ENCODE results near the gene C10orf120.

C10orf120 gene

DNA sequence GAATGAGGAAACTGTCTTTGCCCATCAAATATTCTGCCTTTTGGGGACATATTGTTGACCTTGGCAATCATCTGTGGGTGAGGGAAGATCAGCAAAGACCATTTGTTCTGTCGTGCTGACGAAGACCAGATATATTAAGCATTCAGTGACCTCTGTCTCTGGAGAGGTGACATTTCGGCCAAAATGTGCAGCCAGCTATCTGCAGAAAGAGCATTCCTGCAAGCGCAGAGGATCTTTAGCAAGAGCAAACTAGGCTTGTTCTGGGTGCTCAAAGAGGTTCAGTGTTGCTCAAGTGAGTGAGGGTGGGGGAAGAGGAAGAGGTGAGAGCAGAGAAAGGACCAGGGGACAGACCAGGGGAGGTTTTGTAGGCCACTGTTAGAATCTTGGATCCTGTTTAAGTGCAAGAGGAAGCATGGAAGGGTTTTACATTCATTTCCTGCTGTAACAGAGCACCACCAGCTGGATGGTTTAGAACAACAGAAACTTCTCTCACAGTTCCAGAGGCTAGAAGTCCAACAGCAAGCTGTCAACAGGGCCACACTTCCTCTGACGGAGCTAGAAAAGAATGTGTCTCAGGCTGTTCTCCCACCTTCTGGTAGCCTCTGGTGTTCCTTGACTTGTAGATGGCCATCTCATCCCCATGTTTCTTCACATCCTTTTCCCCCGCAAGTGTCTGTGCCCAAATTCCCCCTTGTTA, 11.2 kb downstream of the C10orf120 start:
- no peak for TF ChIP-seq POLR2A (IDR thresholded peaks at IDR 0.05; ENCODE audit: low read depth, low read length)
- no peak for FAIRE-seq
- no peak for DNase-seq (ENCODE audit: insufficient read length, low spot score)

DNA sequence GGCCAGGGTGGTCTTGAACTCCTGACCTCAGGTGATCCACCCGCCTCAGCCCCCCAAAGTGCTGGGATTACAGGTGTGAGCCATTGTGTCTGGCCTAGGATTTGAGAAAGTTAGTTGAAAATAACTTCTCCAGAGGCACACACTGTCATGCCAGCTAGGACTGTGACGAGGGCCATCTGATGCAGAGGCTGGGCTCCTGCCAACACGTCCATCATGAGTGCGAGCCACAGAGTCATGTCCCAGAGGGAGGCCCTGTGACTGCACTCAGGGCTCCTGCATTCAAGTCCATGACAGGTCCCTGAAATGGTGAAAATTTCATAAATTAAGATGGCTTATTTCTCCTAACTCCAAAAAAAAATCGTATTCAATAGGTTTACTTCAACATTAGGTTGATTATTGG, 17.1 kb downstream of the C10orf120 start:
- no peak for DNase-seq (ENCODE audit: insufficient read length, low spot score)
- TF ChIP-seq POLR2A (IDR thresholded peaks at IDR 0.05; ENCODE audit: low read depth, low read length) = no peak
- no peak for FAIRE-seq

DNA sequence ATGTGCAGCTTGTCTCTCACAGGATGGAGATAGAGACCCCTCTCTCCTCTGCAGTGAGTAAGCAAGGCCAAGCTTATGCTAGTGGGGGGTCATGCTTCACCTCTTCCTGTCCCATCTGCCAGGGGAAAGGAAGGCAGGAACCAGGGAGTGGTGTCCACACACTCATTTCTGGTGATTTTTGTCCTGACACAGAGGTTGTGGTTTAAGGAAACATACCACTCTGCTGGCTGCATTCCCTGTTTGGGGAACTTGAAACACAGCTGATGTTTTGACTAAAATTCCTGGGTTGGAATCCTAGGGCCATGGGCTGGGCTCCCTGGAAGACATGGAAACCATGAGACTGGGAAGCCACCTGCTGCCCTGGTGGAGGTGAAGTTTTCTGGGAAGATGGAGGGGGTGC, 21.4 kb downstream of the C10orf120 start:
- TF ChIP-seq POLR2A (IDR thresholded peaks at IDR 0.05; ENCODE audit: low read depth, low read length) = no peak
- DNase-seq (ENCODE audit: insufficient read length, low spot score) (no peak), FAIRE-seq (no peak)

DNA sequence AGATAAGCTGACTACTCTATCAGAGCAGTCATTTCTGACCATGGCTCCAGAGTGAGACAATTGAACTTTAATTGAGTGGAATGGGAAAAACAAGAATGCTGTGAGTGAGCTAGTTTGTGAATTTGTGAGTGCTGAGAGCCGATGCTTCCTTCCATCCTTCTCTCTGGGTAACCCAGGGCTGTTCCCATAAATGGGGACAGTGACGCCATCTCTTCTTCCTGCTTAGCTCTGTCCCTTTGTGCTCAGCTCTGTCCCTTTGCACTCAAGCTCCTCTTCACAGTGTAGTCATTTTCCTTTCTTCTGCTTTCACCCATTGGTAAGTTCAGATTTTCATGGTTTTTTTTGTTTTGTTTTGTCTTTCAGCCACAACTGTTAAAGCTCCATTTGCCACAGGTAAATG, 24.4 kb downstream of the C10orf120 start:
- DNase-seq (ENCODE audit: insufficient read length, low spot score) (no peak), FAIRE-seq (no peak)
- no peak for TF ChIP-seq POLR2A (IDR thresholded peaks at IDR 0.05; ENCODE audit: low read depth, low read length)

DNA sequence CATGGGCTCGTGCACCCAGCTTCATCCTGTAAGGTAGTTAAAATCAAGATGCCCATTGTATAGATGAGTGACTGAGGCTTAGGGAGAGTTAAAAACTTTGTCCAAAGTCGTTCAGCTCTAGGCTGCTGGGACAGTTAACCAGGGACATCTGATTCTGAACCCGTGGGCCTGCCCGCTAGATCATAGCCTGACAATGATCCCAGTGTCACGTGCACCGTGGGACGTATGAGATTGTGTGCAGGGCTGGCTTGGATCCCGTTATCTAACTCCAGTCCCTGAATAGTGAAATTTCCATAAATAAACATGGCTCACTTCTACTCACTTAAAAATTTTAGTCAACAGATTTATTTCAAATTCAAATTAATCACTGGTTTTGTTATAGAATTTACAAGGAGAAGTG, 24.9 kb downstream of the C10orf120 start:
- no peak for FAIRE-seq
- no peak for TF ChIP-seq POLR2A (IDR thresholded peaks at IDR 0.05; ENCODE audit: low read depth, low read length)
- DNase-seq (ENCODE audit: insufficient read length, low spot score) = no peak

DNA sequence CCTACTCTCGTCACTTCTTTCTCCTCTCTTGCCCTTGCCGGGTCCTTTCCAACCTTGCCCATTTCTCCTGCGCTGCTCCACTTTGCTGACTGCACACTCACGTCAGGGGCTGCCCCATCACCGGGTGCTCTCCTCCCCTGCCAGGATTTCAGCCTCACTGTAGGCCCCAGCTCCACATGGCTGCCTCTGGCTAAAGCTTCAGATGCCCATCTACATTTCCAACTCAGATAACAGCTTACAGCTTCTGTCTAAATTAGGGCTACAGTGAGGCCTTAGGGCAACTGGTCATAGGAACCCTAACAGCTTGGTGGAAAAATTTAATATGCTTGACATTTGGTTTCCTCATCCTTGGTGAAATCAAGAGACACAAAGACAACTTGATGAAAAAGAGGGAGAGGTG, 25.9 kb downstream of the C10orf120 start:
- FAIRE-seq (no peak), DNase-seq (ENCODE audit: insufficient read length, low spot score) (no peak)
- no peak for TF ChIP-seq POLR2A (IDR thresholded peaks at IDR 0.05; ENCODE audit: low read depth, low read length)

DNA sequence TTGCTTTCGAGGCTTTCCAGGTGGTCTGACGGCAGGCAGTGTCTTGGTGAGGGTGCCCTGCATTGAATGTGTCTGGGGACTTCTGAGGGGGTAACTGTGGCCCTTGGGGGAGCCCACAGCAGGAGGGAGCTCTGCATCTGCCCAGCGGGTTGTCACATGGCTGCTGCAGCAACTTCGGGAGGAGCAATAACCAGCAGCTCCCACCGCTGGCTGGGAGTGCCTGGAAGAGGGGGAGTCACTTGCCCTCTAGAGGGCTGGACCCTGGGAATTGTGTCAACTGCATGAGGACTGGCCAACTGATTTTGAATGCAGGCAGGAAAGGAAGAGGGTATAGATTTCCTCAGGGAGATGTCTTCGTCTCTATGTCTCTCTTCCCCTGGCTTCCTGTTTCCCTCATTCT, 26.4 kb downstream of the C10orf120 start:
- TF ChIP-seq POLR2A (IDR thresholded peaks at IDR 0.05; ENCODE audit: low read depth, low read length) = no peak
- DNase-seq (ENCODE audit: insufficient read length, low spot score) = no peak
- no peak for FAIRE-seq

DNA sequence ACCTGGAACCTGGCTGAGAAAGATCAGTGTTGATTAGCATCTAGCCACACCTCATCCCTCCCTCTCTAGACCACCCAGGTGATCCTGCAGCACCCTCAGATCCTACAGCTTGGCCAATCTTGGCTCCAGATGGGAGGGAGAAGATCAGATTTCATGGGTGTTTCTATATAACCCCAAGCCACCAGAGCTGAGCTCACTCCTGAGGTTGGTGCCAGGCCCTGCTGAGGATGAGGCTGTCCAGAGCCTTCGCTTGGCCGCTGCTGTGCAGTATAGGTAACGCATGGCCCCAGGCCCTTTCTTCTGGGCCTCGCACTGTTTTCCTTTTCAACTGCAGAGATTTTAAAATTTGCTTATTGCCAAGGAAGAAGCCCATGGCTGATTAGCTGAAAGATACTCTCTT, 27.0 kb downstream of the C10orf120 start:
- no peak for FAIRE-seq
- DNase-seq (ENCODE audit: insufficient read length, low spot score) = no peak
- TF ChIP-seq POLR2A (IDR thresholded peaks at IDR 0.05; ENCODE audit: low read depth, low read length) = no peak

DNA sequence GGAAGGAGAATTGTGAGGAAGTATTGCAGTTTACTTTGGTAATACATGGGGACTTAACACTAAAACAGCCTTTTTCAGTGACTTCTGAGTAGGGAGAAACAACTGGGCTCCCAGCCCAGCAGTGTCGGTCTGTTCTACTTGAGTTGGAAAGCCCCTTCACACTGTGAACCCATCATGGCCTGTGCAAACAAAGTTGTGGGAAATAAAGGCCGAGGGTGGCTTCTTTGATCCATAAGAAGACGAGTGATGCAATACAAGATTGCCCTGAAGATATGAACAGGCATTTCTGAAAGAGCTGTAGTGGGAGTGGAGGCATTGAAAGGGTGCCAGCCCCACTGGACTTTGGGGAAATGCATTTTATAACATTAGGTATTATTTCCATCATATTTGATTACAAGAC, 28.3 kb downstream of the C10orf120 start:
- FAIRE-seq = no peak
- TF ChIP-seq POLR2A (IDR thresholded peaks at IDR 0.05; ENCODE audit: low read depth, low read length) = no peak

DNA sequence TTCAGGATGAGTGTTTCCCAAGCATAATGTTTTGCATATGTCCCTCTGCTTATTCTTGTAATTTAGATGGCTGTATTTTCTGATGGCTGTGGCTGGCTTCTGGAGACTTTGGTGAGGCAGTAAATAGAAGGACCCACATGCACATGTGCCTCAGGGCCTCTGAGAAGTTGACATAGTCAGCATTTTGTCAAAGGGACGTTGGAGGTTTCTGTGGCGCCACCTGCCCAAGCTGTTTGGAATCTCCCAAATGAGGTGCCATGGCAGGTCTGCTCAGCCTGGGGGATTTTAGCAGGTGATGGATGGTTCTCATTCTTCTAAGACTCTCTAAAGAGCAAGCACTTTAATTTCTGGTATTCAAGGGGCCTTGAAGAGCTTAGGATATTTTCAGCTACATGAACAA, 29.8 kb downstream of the C10orf120 start:
- DNase-seq (ENCODE audit: insufficient read length, low spot score) (no peak), FAIRE-seq (no peak)
- no peak for TF ChIP-seq POLR2A (IDR thresholded peaks at IDR 0.05; ENCODE audit: low read depth, low read length)

More for the DNA sequence above, 28.3 kb downstream of the C10orf120 start:
- no peak for DNase-seq (ENCODE audit: insufficient read length, low spot score)

DNA sequence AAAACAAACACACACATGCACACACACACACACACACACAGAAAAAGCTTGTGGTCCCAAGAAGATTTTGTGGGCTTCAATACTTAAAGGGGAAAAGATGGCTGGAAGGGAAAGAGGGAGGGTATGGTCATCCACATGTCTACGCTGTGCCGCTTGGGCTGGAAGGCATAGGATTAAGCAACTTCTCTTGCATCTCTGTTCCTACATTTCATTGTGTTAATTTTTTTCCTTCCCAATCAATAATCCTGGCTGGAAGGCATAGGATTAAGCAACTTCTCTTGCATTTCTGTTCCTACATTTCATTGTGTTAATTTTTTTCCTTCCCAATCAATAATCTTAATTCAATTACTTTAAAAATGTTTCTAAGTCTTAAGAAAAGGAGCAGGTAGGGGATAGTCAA, 30.6 kb downstream of the C10orf120 start:
- FAIRE-seq (no peak), DNase-seq (ENCODE audit: insufficient read length, low spot score) (no peak)
- no peak for TF ChIP-seq POLR2A (IDR thresholded peaks at IDR 0.05; ENCODE audit: low read depth, low read length)

DNA sequence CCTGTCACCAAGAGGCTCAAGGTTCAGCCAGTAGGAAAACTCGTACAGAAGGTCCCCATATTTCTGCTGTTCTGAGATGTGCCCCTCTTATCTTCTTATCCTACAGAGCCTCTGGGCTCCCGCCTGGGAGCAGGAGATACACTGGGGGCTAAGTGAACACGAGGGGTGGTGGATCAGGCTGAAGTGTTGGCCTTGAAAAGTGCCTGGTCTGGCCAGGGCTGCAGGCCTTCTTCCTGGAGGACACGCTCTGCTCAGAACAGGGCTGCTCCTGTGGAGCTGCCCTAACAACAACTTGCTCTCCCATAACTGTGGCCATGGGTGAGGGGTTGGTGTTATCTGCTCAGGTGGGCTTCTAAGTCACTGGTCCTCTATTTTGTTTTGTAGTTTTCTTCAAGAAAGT, 33.7 kb downstream of the C10orf120 start:
- no peak for FAIRE-seq
- no peak for DNase-seq (ENCODE audit: insufficient read length, low spot score)
- no peak for TF ChIP-seq POLR2A (IDR thresholded peaks at IDR 0.05; ENCODE audit: low read depth, low read length)

DNA sequence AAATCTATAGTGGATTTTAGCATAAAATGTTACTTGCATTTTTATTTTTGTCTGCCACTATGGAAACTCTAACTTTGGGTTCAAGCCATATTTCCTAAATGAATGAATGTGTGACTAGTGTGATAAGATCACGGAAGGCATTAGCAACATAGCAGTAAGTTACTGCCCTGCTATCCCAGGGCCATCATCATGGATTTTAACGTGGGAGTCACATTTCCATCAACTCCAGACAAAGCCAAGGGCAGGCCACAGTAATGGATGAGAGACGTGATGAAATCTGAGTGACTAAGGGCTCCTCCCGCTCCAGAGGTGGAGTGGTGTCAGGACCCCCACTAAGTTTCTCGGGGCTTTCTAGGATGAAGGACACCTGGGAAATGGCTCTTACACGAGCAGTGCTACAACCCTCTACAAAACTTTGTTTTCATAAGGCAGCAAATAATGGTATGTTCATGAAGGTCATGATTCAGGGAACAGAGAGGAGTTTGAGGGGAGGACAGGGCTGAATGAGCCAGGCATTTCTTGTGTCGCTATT, 34.3 kb downstream of the C10orf120 start:
- DNase-seq (ENCODE audit: insufficient read length, low spot score) (no peak), FAIRE-seq (no peak)
- no peak for TF ChIP-seq POLR2A (IDR thresholded peaks at IDR 0.05; ENCODE audit: low read depth, low read length)

DNA sequence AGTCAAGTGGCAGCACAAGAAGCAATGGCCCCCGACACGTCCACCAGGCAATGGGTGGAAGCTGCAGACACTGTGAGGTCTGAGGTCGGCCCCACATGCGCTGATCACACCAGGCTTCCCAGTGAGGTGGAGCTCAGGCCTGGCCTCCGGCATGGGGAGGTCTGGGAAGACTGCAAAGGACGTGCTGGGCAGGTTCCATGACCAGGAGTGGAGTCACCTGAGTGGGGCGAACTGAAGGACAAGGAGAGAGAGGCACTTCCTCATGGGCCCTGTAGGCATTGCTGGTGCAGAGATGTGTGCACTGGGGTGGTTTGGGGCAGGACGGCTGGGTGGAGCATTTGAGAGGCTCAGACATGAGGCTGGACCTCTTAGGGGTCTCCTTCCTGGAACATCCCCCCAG, 35.1 kb downstream of the C10orf120 start:
- no peak for DNase-seq (ENCODE audit: insufficient read length, low spot score)
- FAIRE-seq = no peak
- TF ChIP-seq POLR2A (IDR thresholded peaks at IDR 0.05; ENCODE audit: low read depth, low read length) = no peak

DNA sequence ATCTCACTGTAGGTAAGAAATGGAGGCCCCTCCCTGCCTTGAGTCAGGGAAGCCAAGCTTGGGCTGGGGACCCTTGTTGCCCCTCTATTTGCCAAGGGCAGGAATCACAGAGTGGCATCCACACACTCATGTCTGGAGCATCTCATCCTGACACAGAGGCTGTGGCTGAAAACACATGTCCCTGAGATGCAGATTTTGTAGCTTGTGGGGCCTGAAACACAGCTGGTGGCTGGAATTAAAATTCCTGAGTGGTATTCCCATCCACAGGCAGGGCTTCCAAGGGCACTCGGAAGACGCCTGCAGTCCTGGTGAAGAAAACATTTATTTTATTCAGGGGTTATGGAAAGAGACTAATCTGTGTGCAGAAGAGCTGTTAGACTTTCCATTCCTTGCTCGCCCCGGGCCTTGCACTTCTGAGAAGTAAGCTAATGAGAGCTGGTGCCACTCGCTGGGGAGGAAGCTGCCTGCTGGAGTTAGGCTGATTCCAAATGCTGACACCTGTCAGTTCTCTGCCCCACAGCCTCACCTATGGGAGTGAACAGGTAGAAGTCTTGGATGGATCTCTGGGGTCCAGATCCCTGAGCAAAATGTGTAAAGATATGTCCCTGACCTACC, 36.0 kb downstream of the C10orf120 start:
- no peak for TF ChIP-seq POLR2A (IDR thresholded peaks at IDR 0.05; ENCODE audit: low read depth, low read length)
- no peak for FAIRE-seq
- DNase-seq (ENCODE audit: insufficient read length, low spot score) = no peak
